HG03571 (cell line): ENCODE measurements around the gene MAD1L1.
A peak's percentile ranks its signal among the peaks of the same experiment; 100 is the strongest.

Source experiments
- ATAC-seq: cut with Tn5 transposase; IDR thresholded peaks from one replicate; pipeline ENCODE4 v1.9.1; 2021; ENCODE audit not compliant: unreplicated experiment

Gene MAD1L1

GRCh38 chr7:2242541-2243429 is 10.0 kb upstream of the MAD1L1 start:
- ATAC-seq, result no peak

GRCh38 chr7:2241580-2242540 is 9.1 kb upstream of the MAD1L1 start, which contains the start of the genes MRM2 and NUDT1:
TSS of gene MRM2 (minus strand) at chr7:2242205. CDS start at chr7:2242169, 36 bp downstream.
TSS of gene NUDT1 (plus strand) at chr7:2242226. CDS start at chr7:2244575, 2,349 bp downstream.
- ATAC-seq, result peak; percentile 57

GRCh38 chr7:2239242-2239641 is 6.5 kb upstream of the MAD1L1 start:
- ATAC-seq, result no peak

- peak; percentile 52 for ATAC-seq
Observed at GRCh38 chr7:2237109-2237602, 4.4 kb upstream of the MAD1L1 start.

DNA sequence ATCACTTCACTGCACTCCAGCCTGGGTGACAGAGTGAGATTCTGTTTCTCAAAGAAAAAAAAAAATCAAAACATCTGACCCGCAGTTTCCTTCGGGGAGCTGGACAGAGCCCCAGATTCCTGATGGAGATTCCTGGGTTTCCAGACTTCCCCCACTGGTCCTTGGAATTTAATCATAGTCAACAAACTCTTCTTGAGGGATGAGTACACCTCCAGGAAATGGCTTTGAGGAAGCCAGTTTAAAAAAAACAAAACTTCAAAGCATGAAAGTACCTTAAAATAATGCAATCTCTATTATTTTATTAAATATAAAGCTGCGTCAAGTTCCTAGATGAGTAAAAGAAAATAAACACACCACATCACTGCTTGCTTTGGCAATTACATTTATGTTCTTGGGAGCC is 1.2 kb upstream of the MAD1L1 start:
- ATAC-seq, result no peak

DNA sequence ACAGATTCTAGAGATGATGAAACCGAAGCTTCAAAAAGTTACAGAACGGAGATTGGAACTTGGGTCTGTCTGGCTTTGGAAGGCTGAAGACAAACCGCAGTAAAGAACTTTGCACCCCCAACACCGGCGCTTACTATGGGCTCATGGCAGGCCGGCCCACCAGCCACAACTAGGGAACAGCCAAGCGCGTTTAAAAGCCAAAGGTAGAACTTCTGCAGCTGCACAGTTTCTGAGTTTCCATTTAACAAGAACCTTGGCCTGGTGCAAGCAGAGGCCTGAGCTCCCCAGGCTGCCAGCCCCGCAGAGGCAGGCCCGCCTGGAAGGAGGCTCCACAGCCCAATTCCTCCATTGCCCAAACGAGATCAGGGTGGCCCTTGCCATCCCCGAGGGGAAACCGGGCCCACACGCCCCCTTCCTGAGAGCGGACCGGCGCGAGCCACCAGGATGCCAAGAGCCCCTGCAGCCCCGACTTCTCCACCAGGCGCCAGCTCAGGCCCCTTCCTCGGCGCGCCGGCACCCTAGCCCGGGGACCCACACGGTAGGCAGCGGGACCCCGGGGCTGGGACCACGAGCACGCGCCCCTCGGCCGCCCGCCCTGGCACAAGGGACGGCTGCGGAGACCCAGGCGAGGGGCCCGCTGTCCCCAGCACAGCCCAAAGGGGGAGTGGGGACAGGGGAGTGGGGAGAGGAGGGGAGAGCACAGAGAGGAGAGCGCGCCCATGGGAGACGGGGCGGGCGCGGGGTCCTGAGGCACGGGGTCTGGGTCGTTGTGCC is 566 bp downstream of the MAD1L1 start:
- ATAC-seq, result peak; percentile 28

DNA sequence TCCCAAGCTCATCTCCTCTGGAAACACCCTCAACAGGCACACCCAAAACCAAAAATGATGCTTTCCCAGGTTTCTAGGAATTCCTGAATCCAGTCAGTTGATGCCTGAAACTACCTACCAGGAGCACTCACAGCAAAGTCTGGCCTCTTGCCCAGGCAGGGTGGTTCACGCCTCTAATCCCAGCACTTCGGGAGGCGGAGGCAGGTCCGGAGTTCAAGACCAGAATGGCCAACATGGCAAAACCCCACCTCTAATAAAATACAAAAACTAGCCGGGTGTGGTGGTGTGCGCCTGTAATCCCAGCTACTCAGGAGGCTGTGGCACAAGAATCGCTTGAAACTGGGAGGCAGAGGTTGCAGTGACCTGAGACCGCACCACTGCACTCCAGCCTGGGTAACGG is 1.9 kb downstream of the MAD1L1 start:
- no peak for ATAC-seq

- ATAC-seq, result no peak
Observed at GRCh38 chr7:2230226-2230625, 2.5 kb downstream of the MAD1L1 start.

- ATAC-seq, result no peak
Observed at GRCh38 chr7:2229467-2229866, 3.3 kb downstream of the MAD1L1 start.

GRCh38 chr7:2228921-2229320 is 3.8 kb downstream of the MAD1L1 start:
- no peak for ATAC-seq

DNA sequence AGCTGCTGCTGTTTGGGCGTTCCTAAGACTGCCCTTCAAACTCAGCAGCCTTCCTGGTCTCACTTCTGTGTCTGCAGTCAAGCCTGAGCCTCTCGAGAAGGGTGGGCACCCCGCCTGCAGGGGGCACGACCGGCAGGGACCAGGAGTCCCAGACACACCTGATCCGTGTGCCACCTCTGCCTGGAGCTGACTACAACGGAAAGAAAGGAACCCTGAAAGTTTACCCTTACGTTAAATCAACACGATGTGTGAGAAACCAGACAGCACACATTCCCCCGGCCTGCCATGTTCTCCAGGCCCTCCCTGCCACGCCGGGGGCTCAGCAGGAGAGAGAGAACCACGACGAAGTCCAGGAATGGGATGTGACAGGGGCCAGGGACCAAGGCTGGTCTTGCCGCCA is 5.0 kb downstream of the MAD1L1 start:
- no peak for ATAC-seq

DNA sequence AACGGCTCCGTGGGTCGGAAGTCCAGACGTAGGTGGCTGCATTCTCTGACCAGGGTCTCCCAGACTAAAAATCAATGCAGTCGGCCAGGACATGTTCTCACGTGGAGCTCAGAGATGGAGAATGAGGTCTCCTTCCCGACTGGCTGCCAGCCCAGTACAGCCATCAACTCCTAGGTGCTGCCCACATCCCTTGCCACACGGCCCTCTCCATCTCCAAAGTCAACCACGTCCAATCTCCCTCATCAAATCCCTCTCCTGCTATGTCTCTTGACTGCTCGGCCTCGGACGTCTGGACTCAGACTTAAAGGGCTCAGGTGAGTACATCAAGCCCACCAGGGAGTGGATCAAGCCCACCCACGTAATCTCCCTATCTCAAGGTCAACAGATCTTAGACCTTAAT is 6.9 kb downstream of the MAD1L1 start:
- no peak for ATAC-seq

GRCh38 chr7:2225336-2225735 is 7.4 kb downstream of the MAD1L1 start:
- no peak for ATAC-seq

DNA sequence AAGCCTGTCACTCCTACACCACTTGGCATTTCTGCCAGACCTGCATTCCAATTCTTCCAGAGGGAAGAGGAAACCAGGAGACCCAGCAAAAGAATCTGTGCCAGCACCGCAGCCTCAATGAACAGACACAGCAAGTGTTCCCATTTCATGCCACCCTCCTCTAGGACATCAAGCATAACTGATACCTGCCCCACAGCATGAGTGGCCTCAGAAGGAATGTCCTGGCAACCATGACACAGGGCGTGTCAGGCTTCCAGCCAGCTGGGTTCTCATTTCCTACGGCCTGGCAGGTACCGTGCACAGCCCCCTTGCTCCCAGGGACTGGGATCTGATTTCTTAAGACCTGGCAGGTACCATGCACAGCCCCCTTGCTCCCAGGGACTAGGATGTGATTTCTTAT is 7.8 kb downstream of the MAD1L1 start:
- ATAC-seq, result no peak

GRCh38 chr7:2224491-2224928 is 8.2 kb downstream of the MAD1L1 start:
- no peak for ATAC-seq

GRCh38 chr7:2223321-2223720 is 9.4 kb downstream of the MAD1L1 start:
- ATAC-seq, result no peak

- no peak for ATAC-seq
Observed at GRCh38 chr7:2222516-2222915, 10.2 kb downstream of the MAD1L1 start.

DNA sequence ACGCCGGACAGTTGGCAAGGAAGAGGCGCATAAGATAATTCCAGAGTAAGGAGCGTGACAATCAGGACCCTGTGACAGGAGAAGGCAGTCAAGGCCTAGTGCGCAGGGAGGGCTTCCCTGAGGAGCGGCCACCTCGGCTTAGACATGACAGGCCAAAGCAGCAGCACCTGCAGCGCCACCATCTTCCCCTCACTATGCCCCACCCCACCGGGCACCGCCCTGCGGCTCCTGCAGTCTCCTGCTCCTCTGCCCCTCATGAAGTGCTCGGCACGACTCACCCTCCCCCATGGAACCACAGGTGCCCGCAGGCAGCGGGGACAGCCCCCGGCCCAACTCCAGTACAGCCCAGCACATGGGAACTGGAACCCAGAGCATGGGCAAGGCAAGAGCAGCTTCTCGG is 11.8 kb downstream of the MAD1L1 start:
- ATAC-seq, result no peak

GRCh38 chr7:2220506-2220905 is 12.2 kb downstream of the MAD1L1 start:
- ATAC-seq, result no peak

DNA sequence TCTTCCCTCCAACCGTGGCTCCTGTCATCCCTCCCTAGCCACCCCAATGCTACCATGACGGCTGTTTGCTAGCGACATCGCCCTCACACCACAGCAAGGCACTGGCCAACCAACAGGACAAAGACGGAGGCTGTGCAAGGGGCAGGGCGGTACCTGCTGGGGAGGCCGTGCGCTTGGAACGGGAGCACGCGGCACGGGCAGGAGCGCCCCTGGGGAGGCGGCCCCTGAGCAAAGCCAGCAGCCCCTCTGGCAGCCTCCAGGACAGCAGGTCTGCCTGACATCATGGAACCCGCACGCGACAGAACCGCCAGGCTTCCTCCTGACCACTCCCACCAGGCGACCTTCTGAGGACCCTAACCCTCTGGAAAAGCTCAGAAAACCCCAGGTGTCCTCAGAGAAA is 12.7 kb downstream of the MAD1L1 start:
- ATAC-seq, result no peak

GRCh38 chr7:2219606-2220005 is 13.1 kb downstream of the MAD1L1 start:
- ATAC-seq, result no peak
